NT2/D1 (cell line): ENCODE data around the gene APOLD1.
"Not testable (repeated sequence)": the region's sequence is repeated elsewhere in the genome, so short reads cannot be mapped to it uniquely, and the experiment has no call there.

Source experiments
- DNase-seq: peaks from one replicate; pipeline ENCODE4 v3.0.0-alpha.2; 2011; ENCODE audit warnings: low read depth, low spot score
- H3K27me3 ChIP-seq: 2 replicates; pipeline ENCODE4 v1.6.0; 2011; ENCODE audit warnings: mild to moderate bottlenecking; ENCODE audit not compliant: insufficient read length, insufficient read depth
- H3K36me3 ChIP-seq: 2 replicates; pipeline ENCODE4 v1.6.1; 2011; ENCODE audit warnings: mild to moderate bottlenecking, low read length, mixed read lengths; ENCODE audit not compliant: insufficient read depth, insufficient read length
- H3K4me1 ChIP-seq: 2 replicates; pipeline ENCODE4 v1.5.1; 2011; ENCODE audit not compliant: insufficient read depth, insufficient read length
- H3K4me3 ChIP-seq: 2 replicates; pipeline ENCODE4 v1.5.1; 2011; ENCODE audit warnings: low read depth; ENCODE audit not compliant: insufficient read length
- H3K9ac ChIP-seq: 2 replicates; pipeline ENCODE4 v1.6.0; 2011; ENCODE audit warnings: low read depth; ENCODE audit not compliant: insufficient read length
- H3K9me3 ChIP-seq: 2 replicates; pipeline ENCODE4 v1.5.1; 2011; ENCODE audit warnings: mild to moderate bottlenecking, low read length; ENCODE audit not compliant: insufficient read depth
- SUZ12 ChIP-seq: IDR thresholded peaks from 2 replicates; pipeline ENCODE4 v1.6.1; 2011; ENCODE audit not compliant: insufficient read length, insufficient read depth; ENCODE audit errors: extremely low read depth
- YY1 ChIP-seq: IDR thresholded peaks from 2 replicates; pipeline ENCODE4 v1.6.1; 2011; ENCODE audit not compliant: insufficient read length, insufficient read depth
- ZNF274 ChIP-seq: IDR thresholded peaks from 2 replicates; pipeline ENCODE4 v1.6.1; 2011; ENCODE audit warnings: mild to moderate bottlenecking, low read depth, low read length

Gene APOLD1

GRCh38 chr12:12819752-12820311 is 34.4 kb downstream of the APOLD1 start:
- no peaks in the 10 kb centered on the region for H3K9me3 ChIP-seq
- peaks cover 88% of the 10 kb centered on the region for H3K36me3 ChIP-seq
- no peak overlapping the region for H3K4me3 ChIP-seq
- H3K9ac ChIP-seq, result no peak overlapping the region
- TF ChIP-seq ZNF274 (no peak), SUZ12 (no peak), YY1 (no peak)
- no peak for DNase-seq
- no peaks in the 10 kb centered on the region for H3K27me3 ChIP-seq
- H3K4me1 ChIP-seq, result no peaks in the 10 kb centered on the region

DNA sequence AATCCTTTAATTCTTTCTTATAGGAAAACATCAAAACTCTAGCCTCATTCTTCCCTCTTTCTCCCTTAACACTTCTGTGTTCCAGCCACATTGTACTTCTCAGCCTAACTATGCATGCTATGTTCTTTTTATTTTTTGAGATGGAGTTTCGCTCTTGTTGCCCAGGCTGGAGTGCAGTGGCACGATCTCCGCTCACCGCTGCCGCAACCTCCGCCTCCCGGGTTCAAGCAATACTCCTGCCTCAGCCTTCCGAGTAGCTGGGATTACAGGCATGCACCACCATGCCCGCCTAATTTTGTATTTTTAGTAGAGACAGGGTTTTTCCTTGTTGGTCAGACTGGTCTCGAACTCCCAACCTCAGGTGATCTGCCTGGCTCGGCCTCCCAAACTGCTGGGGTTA is 34.9 kb downstream of the APOLD1 start:
- H3K4me1 ChIP-seq, DNase-seq, H3K4me3 ChIP-seq, H3K9ac ChIP-seq, H3K9me3 ChIP-seq, H3K27me3 ChIP-seq: not testable (repeated sequence)
- H3K36me3 ChIP-seq, result peaks cover 88% of the 10 kb centered on the region

GRCh38 chr12:12821975-12822374 is 36.5 kb downstream of the APOLD1 start:
- H3K4me1 ChIP-seq, result no peaks in the 10 kb centered on the region
- no peak overlapping the region for H3K9ac ChIP-seq
- no peak for DNase-seq
- H3K36me3 ChIP-seq, result peaks cover 88% of the 10 kb centered on the region
- no peaks in the 10 kb centered on the region for H3K9me3 ChIP-seq
- TF ChIP-seq ZNF274 (no peak), YY1 (no peak), SUZ12 (no peak)
- H3K4me3 ChIP-seq, result no peak overlapping the region
- no peaks in the 10 kb centered on the region for H3K27me3 ChIP-seq

DNA sequence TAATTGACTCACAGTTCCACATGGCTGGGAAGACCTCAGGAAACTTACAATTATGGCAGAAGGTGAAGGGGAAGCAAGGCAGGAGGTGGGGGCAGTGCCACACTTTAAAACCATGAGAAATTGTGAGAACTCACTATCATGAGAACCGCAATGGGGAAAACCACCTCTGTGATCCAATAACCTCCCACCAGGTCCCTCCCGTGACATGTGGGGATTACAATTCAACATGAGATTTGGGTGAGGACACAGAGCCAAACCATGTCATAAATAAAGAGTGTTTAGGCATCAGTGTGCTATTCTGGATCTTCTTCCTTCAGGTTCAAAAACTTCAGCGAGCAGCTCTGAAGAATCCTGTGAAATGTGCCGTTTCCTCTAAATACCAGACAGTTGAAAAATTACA is 37.4 kb downstream of the APOLD1 start:
- Histone ChIP-seq H3K27me3 (no peaks in the 10 kb centered on the region), H3K4me3 (no peak overlapping the region), H3K4me1 (no peaks in the 10 kb centered on the region), H3K36me3 (peaks cover 87% of the 10 kb centered on the region), H3K9me3 (no peaks in the 10 kb centered on the region), H3K9ac (no peak overlapping the region)
- TF ChIP-seq YY1 (no peak), SUZ12 (no peak), ZNF274 (no peak)
- DNase-seq, result no peak

GRCh38 chr12:12823300-12823699 is 37.8 kb downstream of the APOLD1 start:
- Histone ChIP-seq H3K4me3 (no peak overlapping the region), H3K36me3 (peaks cover 89% of the 10 kb centered on the region), H3K9me3 (no peaks in the 10 kb centered on the region), H3K4me1 (no peaks in the 10 kb centered on the region), H3K9ac (no peak overlapping the region), H3K27me3 (no peaks in the 10 kb centered on the region)
- TF ChIP-seq YY1, result no peak
- no peak for TF ChIP-seq ZNF274
- no peak for TF ChIP-seq SUZ12
- no peak for DNase-seq

GRCh38 chr12:12823811-12824210 is 38.4 kb downstream of the APOLD1 start:
- Histone ChIP-seq H3K9ac (no peak overlapping the region), H3K4me1 (no peaks in the 10 kb centered on the region), H3K27me3 (no peaks in the 10 kb centered on the region), H3K9me3 (no peaks in the 10 kb centered on the region), H3K36me3 (peaks cover 90% of the 10 kb centered on the region), H3K4me3 (no peak overlapping the region)
- TF ChIP-seq YY1, result no peak
- TF ChIP-seq ZNF274, result no peak
- no peak for TF ChIP-seq SUZ12
- no peak for DNase-seq

DNA sequence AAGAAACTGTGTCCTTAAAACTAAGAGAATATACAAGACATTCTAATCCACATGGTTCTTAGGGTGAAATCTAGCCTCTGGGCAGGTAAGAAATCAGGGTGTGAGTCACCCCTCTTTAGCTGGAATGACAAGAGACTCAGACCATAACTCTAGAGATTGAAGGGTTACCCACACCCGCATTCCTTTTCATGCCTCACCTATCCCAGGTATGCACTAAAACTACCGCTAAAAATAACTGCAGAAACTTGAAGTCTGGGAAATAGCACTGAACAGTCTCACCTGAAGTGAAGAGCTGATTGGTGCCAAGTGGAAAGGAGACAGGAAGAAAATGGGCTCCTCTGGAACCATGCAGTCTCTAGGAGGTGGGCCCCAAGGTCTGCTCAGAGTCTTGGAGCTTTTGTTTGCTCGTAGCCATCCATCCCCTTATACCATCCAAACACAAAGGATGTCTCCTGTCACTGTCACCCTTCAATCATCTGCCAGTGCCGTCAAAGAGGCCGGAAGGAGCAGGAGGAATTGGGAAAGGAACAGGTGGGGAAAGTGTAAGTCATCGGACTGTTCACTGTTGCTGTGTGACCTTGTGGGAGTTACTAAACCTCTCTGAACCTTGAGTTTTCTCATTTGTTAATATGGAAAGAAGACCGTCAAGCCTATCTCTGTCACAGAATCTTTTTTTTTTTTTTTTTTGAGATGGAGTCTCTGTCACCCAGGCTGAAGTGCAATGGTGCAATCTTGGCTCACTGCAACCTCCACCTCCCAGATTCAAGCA is 50.1 kb downstream of the APOLD1 start:
- peaks cover 7% of the 10 kb centered on the region for H3K4me1 ChIP-seq
- no peak for DNase-seq
- TF ChIP-seq YY1 (no peak), ZNF274 (no peak), SUZ12 (no peak)
- H3K27me3 ChIP-seq, result no peaks in the 10 kb centered on the region
- no peak overlapping the region for H3K4me3 ChIP-seq
- no peak overlapping the region for H3K9ac ChIP-seq
- H3K9me3 ChIP-seq, result no peaks in the 10 kb centered on the region
- H3K36me3 ChIP-seq, result peaks cover 83% of the 10 kb centered on the region
